Left ventricle myocardium inferior (tissue), 1 donor: ENCODE data around the gene MPZL1. TPM values are rescaled to one million over a fixed set of nuclear protein-coding genes. Genes with fewer than 3 reads are reported as not detected.

Experiments used
- DNase-seq: peaks from one replicate; pipeline ENCODE4 v3.0.0-alpha.2; 2020
- H3K27ac ChIP-seq: fragments of 200-600 bp; replicated peaks from 2 replicates; pipeline ENCODE4 v1.8.0; 2021
- H3K27me3 ChIP-seq: fragments of 200-600 bp; 2 replicates; pipeline ENCODE4 v1.8.0; 2021; ENCODE audit warnings: low read depth
- H3K36me3 ChIP-seq: fragments of 200-600 bp; 2 replicates; pipeline ENCODE4 v1.8.0; 2021
- H3K4me1 ChIP-seq: fragments of 200-600 bp; 2 replicates; pipeline ENCODE4 v1.8.0; 2021
- H3K4me3 ChIP-seq: fragments of 200-600 bp; 2 replicates; pipeline ENCODE4 v1.8.0; 2021; ENCODE audit warnings: mild to moderate bottlenecking, moderate library complexity
- H3K9me3 ChIP-seq: fragments of 200-600 bp; replicated peaks from 2 replicates; pipeline ENCODE4 v1.8.0; 2021
- intact Hi-C: fragments of 100-400 bp; cut with micrococcal nuclease; formaldehyde crosslinking; loops from one replicate; pipeline ENCODE4 v1.11.0; 2022
- total RNA-seq: library from RNA; stranded (reverse); fragmentation: NEBNext Ultra II Directional; extraction: Animal tissue kit (Norgen Biotek cat#: 25700); gene quantifications from one replicate; pipeline ENCODE4 v1.2.1, GENCODE V29; 2021
- TF ChIP-seq, protein P1 (sequence below): fragments of 200-600 bp; IDR thresholded peaks from 2 replicates; pipeline ENCODE4 v1.8.0; 2021; ENCODE audit warnings: antibody characterized with exemption, mild to moderate bottlenecking, borderline replicate concordance
- donor health status: DM: no; HTN: yes; CAD: no; lungs with severe emphysema.

The MPZL1 gene
- total RNA-seq, 1 donor from 2014 or later: 28.9 TPM

- Histone ChIP-seq H3K9me3 (no peaks in the 10 kb centered on the region), H3K27me3 (no peaks in the 10 kb centered on the region), H3K4me1 (peaks cover 58% of the 10 kb centered on the region), H3K4me3 (no peak overlapping the region), H3K27ac (no peak overlapping the region), H3K36me3 (no peaks in the 10 kb centered on the region)
- TF ChIP-seq, protein P1, sequence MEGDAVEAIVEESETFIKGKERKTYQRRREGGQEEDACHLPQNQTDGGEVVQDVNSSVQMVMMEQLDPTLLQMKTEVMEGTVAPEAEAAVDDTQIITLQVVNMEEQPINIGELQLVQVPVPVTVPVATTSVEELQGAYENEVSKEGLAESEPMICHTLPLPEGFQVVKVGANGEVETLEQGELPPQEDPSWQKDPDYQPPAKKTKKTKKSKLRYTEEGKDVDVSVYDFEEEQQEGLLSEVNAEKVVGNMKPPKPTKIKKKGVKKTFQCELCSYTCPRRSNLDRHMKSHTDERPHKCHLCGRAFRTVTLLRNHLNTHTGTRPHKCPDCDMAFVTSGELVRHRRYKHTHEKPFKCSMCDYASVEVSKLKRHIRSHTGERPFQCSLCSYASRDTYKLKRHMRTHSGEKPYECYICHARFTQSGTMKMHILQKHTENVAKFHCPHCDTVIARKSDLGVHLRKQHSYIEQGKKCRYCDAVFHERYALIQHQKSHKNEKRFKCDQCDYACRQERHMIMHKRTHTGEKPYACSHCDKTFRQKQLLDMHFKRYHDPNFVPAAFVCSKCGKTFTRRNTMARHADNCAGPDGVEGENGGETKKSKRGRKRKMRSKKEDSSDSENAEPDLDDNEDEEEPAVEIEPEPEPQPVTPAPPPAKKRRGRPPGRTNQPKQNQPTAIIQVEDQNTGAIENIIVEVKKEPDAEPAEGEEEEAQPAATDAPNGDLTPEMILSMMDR: no peak
- no peak for DNase-seq
- intact Hi-C loops: no loop called here
Measured at GRCh38 chr1:167750641-167751040, 28.9 kb downstream of the MPZL1 start.

- DNase-seq: no peak
- no peak overlapping the region for H3K4me3 ChIP-seq
- no peaks in the 10 kb centered on the region for H3K36me3 ChIP-seq
- H3K9me3 ChIP-seq: no peaks in the 10 kb centered on the region
- H3K27ac ChIP-seq: peak overlapping the region; percentile 31
- TF ChIP-seq, protein P1: no peak
- peaks cover 68% of the 10 kb centered on the region for H3K4me1 ChIP-seq
- intact Hi-C loops: no loop called here
- H3K27me3 ChIP-seq: no peaks in the 10 kb centered on the region
Measured at GRCh38 chr1:167751676-167752075, 29.9 kb downstream of the MPZL1 start.

DNA sequence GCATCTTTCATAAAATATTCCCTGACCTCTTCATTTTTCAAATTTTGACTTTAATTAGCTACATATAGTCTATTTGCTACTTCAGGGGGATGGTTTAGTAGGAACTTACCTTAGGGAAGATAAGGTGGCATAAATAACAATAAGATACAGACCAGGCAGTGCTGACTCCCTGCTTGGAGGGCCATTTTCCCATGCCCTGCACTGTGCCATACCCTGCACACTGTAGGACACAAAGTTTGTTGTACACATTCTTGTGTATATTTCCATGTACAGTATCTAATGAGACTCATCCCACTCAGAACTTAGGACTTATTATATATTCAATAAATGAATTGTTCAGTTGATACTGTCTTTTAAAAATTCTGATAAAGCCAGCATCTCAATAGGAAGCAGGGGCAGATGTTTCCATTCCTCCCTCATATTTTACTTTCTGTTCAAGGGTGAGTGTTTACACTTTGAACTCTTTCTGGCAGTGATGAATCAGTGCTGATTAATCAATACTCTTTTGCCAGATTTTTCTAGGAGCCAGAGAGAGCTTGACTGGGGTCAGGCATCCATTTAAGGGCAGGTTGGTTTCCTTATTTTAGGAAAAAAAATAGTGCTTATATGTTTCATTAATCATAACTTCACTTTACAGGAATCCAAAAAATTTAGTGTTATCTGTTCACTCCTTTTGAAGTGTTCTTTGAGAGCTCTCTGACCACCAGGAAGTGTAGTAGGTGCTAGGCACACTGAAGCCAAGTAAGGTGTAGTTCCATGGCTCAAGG, 30.6 kb downstream of the MPZL1 start:
- TF ChIP-seq, protein P1: no peak
- Histone ChIP-seq H3K36me3 (no peaks in the 10 kb centered on the region), H3K27ac (peak overlapping the region; percentile 31), H3K27me3 (no peaks in the 10 kb centered on the region), H3K9me3 (no peaks in the 10 kb centered on the region), H3K4me1 (peaks cover 75% of the 10 kb centered on the region), H3K4me3 (no peak overlapping the region)
- intact Hi-C loops: no loop called here
- DNase-seq: no peak

GRCh38 chr1:167755654-167756053, 33.9 kb downstream of the MPZL1 start:
- H3K36me3 ChIP-seq: no peaks in the 10 kb centered on the region
- H3K27me3 ChIP-seq: no peaks in the 10 kb centered on the region
- DNase-seq: no peak
- no peak overlapping the region for H3K4me3 ChIP-seq
- intact Hi-C loops: no loop called here
- H3K9me3 ChIP-seq: no peaks in the 10 kb centered on the region
- TF ChIP-seq, protein P1: no peak
- H3K27ac ChIP-seq: no peak overlapping the region
- H3K4me1 ChIP-seq: peaks cover 68% of the 10 kb centered on the region

DNA sequence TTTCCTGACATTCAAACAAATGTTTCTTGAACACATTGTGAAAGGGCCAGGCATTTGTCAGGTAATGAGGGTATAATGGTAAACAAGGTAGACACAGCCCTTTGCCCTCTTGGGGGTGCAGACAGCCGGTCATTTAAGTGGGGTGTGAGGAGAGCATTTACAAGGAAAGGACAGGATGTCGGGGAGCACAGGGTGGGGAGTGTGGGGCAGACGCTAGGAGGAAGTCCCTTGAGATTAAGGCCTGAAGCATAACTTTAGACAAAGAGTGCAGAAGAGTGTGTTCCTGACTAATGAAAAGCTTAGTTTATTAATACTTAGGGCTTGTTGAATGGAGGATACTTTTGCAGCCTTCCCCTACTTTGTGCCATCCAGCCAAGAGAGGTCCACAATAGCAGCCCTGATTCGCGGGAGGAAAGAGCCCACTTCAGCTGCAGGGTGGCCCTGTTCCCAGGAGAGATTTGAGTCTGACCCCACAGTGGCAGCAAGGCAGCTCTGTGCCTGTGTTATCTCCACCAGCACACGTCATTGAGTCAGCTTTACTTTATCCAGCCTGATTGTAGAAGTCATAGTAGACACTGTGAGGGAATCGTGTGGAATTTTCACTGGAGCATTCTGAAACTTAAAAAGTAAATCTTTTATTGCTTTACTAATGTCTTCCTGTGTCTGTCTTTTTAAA, 35.1 kb downstream of the MPZL1 start:
- Histone ChIP-seq H3K9me3 (no peaks in the 10 kb centered on the region), H3K4me3 (no peak overlapping the region), H3K27me3 (no peaks in the 10 kb centered on the region), H3K27ac (peak overlapping the region; percentile 36), H3K4me1 (peaks cover 73% of the 10 kb centered on the region), H3K36me3 (no peaks in the 10 kb centered on the region)
- DNase-seq: peak; percentile 37
- TF ChIP-seq, protein P1: no peak
- intact Hi-C loops: no loop called here
